GM21447 (cell line): ENCODE results near the gene HPCAL1.
"Not testable (repeated sequence)": the region's sequence is repeated elsewhere in the genome, so short reads cannot be mapped to it uniquely, and the experiment has no call there.

Experiments used
- ATAC-seq: cut with Tn5 transposase; IDR thresholded peaks from one replicate; pipeline ENCODE4 v1.9.1; 2021; ENCODE audit not compliant: unreplicated experiment

The HPCAL1 gene

DNA sequence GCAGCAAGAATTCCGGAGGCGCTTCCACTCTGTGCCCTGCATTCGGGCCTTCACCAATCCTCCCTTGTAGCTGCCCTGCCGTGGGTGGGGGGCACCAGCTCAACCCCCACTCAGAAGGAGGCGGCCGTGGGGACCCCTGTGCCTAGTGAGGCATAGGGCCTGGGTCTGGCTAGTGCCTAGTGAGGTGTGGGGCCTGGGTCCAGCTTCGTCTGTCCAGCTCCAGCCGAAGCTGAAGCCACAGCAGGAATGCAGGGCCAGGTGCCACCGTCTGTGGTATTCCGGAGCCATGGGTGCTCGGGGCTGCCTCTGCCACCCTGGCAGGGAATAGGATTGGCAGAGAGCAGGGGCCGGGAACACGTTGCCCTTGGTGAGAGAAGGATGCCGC, 133.1 kb downstream of the HPCAL1 start:
- ATAC-seq = no peak

- no peak for ATAC-seq
These were observed 133.9 kb downstream of the HPCAL1 start for GRCh38 chr2:10436583-10437110.

- no peak for ATAC-seq
These were observed 135.1 kb downstream of the HPCAL1 start for GRCh38 chr2:10437806-10438205.

DNA sequence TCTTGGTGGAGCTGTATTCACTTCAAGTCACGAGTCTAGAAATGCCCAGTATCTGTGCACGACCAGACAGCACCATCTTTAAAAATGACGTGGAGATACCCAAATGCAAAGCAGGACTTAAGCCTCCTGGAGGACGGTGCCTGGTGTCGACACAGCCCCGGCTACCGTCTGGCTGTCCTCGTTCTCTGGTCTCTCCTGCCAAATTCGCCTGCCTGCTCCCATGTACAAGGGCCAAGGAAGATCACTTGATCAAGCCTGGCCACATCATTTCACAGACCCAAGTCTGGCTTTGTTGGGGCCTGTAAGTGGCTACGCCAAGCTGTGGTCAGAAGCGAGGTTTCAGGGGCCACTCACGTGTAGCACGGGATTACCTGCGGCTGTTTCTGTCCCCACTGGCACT, 136.0 kb downstream of the HPCAL1 start:
- ATAC-seq = no peak

GRCh38 chr2:10439185-10439879, 136.6 kb downstream of the HPCAL1 start:
- no peak for ATAC-seq

DNA sequence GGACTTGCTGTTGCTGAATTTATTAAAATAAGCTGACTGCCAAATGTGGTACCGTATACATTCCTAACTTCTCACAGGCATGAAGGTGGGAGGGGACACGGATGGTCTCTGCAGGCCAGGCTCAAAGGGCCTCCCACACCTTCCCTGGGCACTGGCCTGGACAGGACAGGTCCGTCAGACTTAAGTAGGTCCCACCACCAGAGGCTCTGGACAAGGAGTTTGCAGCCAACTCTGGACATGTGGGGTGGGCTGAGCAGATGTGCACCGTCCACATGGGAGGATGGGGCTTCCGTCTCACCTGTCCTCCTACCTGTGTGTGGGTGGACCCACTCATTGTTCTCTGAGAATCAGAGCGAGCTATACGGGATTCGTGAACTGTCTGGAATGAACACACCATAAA, 137.3 kb downstream of the HPCAL1 start:
- no peak for ATAC-seq

DNA sequence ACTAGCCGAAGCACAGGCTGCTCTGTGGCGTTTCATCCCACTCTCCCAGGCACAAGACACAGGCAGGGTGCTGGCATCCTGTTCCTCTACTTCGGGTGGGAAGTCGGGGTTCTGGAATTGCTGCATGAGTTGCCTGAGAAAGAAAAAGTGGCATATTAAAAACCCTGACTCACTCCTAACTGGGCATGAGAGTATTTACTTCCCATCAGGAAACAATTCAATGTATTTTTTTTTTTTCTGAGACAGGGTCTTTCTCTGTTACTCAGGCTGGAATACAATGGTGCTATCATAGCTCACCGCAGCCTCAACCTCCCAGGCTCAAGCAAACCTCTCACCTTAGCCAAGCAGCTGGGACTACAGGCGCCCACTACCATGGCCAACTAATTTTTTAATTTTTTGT, 138.0 kb downstream of the HPCAL1 start:
- no peak for ATAC-seq

DNA sequence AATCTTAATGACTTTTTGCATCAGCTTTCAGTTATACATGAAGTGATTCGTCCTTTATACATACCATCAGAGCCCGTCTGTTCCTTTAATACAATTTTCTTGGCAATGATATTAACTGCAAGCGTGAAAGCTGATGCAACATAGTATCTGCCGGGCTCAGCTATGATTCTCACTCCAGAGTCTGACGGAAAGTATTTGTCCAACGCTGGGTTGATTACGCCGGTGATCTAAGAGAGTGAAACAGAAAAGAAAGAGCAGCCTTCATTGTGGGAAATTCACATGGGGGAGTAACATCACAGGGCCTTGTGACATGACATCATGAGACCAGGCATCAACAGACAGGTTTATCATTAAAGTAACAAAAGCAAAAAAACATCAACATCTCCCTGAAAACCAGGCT, 139.2 kb downstream of the HPCAL1 start:
- no peak for ATAC-seq

DNA sequence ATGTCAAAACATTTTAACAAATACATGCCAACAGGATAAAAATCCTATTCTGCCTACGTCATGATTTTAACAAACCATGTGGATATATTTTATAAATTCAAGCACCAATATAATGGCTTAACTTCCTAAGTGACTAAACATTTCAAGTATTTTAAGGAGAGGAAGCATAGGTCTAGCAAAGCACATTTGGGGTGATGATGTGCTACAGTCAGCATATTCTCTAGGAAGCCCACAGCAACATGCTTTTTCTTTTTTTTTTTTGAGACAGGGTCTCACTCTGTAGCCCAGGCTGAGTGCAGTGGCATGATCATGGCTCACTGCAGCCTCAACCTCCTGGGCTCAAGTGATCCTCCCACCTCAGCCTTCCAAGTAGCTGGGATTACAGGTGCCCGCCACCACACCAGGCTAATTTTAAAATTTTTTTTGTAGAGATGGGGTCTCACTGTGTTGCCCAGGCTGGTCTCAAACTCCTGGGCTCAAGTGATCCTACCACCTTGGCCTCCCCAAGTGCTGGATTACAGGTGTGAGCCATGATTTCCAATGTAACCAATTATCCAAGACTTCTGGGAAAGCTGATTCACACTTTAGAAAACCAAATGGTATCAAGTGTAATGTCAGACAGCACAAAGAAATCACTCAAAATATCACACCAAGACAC, 139.9 kb downstream of the HPCAL1 start:
- not testable (repeated sequence) for ATAC-seq

GRCh38 chr2:10444463-10444862, 141.8 kb downstream of the HPCAL1 start:
- ATAC-seq = no peak

DNA sequence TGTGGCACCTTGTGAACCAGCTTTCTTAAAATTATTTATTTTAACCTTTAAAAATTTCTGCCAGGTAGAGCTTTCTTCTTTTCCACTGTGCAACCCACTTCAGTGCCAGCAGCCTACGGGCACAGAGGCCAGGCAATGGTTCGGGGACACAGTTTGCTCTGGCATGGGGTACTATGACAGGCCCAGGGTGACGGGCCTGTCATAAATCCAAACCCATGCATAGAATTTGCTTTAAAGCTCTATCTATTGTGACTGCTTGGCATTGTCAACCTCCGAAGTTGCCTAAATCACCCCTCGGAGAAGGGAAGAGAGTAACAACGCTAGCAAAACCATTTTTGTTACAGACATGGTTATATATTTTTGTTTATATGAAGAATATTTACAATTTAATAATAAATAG, 143.9 kb downstream of the HPCAL1 start:
- no peak for ATAC-seq

DNA sequence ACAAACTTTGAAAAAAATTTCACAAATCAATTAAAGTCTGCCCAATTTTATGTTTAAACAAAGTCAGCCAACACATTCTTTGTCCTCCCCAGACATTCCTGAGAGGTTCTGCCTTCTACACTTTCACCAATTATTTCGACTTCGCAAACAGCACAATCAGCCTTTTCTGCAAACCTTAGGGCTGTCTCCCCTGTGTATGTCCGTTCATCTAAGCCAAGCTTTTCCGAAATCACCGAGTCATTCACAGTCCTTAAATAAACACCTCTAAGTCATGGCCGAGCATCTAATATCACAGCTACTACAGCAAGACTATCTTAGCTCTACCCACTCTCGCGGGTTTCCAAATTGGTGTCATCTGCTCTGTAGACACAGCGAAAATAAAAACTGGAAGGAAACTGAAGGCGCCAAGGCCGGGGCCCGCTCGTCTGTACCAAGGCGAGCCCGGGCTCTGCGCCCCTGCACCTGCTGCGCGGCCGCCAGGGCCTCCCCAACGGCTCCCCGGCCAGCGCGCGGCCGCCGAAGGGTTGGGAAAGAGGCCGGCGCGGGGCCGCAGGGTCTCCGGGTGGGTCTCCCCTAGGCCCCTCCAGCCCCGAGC, 144.7 kb downstream of the HPCAL1 start:
- ATAC-seq = peak; percentile 33

DNA sequence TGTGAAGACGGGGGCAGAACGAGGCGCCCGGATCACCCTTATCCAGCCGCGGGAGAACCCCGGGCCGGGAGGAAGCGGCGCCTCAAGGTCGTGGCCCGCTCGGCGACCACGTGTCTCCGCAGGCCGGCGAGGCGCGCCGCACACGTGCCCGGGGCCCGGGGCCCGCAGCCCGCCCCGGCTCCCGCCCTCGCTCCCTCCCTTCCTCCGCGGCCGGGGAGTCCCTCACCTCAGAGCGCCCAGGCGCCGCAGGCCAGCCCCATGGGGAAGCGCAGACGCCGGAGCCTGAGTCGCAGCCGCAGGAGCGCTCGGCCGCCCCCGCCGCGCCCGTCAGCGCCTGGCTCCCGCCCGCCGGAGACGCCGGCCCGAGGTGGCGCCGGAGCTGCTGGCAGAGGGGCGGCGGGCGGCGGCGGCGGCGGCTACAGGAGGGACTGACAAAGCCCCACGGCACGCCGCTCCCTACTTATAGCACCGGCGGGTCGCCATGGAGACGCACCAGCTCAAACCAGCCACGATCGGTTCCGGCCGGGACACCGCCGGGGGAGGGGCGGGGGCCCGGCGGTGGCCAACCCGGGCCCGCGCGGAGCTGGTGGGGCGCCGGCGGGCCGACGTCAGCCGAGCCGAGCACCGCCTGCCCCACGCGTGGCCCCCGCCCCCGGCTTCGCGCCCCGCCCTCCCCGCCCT, 145.3 kb downstream of the HPCAL1 start, which contains the start of gene ODC1:
Gene ODC1, minus strand, starts transcription at position 433 of the 681 bp plus-strand sequence. CDS start 3,295 bp downstream, outside the sequence.
- peak; percentile 52 for ATAC-seq

- peak; percentile 59 for ATAC-seq
These were observed 146.1 kb downstream of the HPCAL1 start for GRCh38 chr2:10448576-10449485.

GRCh38 chr2:10449486-10449831, 146.8 kb downstream of the HPCAL1 start:
- ATAC-seq = no peak

GRCh38 chr2:10449838-10450691, 147.4 kb downstream of the HPCAL1 start:
- no peak for ATAC-seq

DNA sequence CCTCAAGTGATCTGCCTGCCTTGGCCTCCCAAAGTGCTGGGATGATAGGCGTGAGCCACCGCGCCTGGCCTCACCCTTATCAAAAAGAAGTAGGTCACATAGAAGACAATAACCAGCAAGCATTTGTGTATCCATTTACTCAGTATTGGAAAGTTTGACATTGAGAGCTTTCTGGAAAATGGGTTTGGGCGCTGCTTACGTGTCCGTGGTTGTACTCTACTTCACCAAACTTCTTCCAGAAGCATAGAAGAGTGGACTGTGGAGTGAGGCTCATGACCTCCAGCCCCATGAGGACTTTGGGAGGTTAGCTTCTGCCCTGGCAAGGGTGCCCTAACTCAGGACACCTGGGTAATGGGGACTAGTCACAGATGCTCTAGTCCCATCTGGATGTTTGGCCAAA, 149.1 kb downstream of the HPCAL1 start:
- no peak for ATAC-seq

- ATAC-seq = no peak
These were observed 149.6 kb downstream of the HPCAL1 start for GRCh38 chr2:10452312-10452711.
